OCI-LY1 (cell line): Measurements from ENCODE around the gene ODAD4.

Source experiments
- H2AFZ ChIP-seq: fragments of 200-600 bp; sonication (generic), shearing (Covaris generic); 2 replicates; pipeline ENCODE4 v1.6.0; 2014; ENCODE audit warnings: antibody characterized with exemption, mild to moderate bottlenecking, low read length
- H3F3A ChIP-seq: fragments of 200-600 bp; sonication (generic), shearing (Covaris generic); 2 replicates; pipeline ENCODE4 v1.6.0; 2014; ENCODE audit warnings: mild to moderate bottlenecking, antibody characterized with exemption, low read length, moderate library complexity; ENCODE audit not compliant: insufficient read depth
- H3K27ac ChIP-seq: fragments of 200-600 bp; sonication (generic); 2 replicates; pipeline ENCODE4 v1.5.1; 2014; ENCODE audit warnings: low read length, mixed run types, mild to moderate bottlenecking, low read depth; ENCODE audit not compliant: poor library complexity, severe bottlenecking
- H3K27me3 ChIP-seq: fragments of 200-600 bp; sonication (generic); 2 replicates; pipeline ENCODE4 v1.6.0; 2014; ENCODE audit warnings: antibody characterized with exemption, mild to moderate bottlenecking, low read length, moderate library complexity; ENCODE audit not compliant: insufficient read depth
- H3K36me3 ChIP-seq: fragments of 200-600 bp; sonication (generic); 2 replicates; pipeline ENCODE4 v1.6.1; 2014; ENCODE audit warnings: mild to moderate bottlenecking, antibody characterized with exemption, low read length, moderate library complexity, mixed read lengths; ENCODE audit not compliant: insufficient read depth
- H3K4me1 ChIP-seq: fragments of 200-600 bp; sonication (generic); 2 replicates; pipeline ENCODE4 v1.5.1; 2014; ENCODE audit warnings: mild to moderate bottlenecking, low read length, moderate library complexity; ENCODE audit not compliant: insufficient read depth, severe bottlenecking
- H3K4me2 ChIP-seq: fragments of 200-600 bp; sonication (generic), shearing (Covaris generic); 2 replicates; pipeline ENCODE4 v1.6.1; 2014; ENCODE audit warnings: low read length
- H3K4me3 ChIP-seq: fragments of 200-600 bp; sonication (generic); 2 replicates; pipeline ENCODE4 v1.5.1; 2014; ENCODE audit warnings: low read length, low read depth, mild to moderate bottlenecking, mixed read lengths; ENCODE audit not compliant: poor library complexity, severe bottlenecking
- H3K79me2 ChIP-seq: fragments of 200-600 bp; shearing (Covaris generic); 2 replicates; pipeline ENCODE4 v1.6.1; 2016; ENCODE audit warnings: mixed run types, low read length, mixed read lengths; ENCODE audit not compliant: insufficient read depth
- H3K9ac ChIP-seq: fragments of 200-600 bp; sonication (generic), shearing (Covaris generic); 2 replicates; pipeline ENCODE4 v1.6.1; 2014; ENCODE audit warnings: mild to moderate bottlenecking, low read length, mixed read lengths
- H3K9me2 ChIP-seq: fragments of 200-600 bp; sonication (generic), shearing (Covaris generic); 2 replicates; pipeline ENCODE4 v1.6.1; 2014; ENCODE audit warnings: low read depth, mild to moderate bottlenecking, low read length, mixed read lengths
- H3K9me3 ChIP-seq: fragments of 200-600 bp; shearing (Covaris generic); 2 replicates; pipeline ENCODE4 v1.6.1; 2014; ENCODE audit warnings: low read length, mixed read lengths
- H4K20me1 ChIP-seq: fragments of 200-600 bp; sonication (generic), shearing (Covaris generic); 2 replicates; pipeline ENCODE4 v1.6.0; 2016; ENCODE audit warnings: mild to moderate bottlenecking, low read length; ENCODE audit not compliant: insufficient read depth
- EZH2 ChIP-seq: fragments of 200-600 bp; sonication (generic), shearing (Covaris generic); IDR thresholded peaks from 2 replicates; pipeline ENCODE4 v1.8.0; 2017; ENCODE audit warnings: borderline replicate concordance, mixed run types, mild to moderate bottlenecking, antibody characterized with exemption, low read length, moderate library complexity, mixed read lengths
- TF ChIP-seq, protein P1 (sequence below): fragments of 200-600 bp; sonication (generic), shearing (Covaris generic); IDR thresholded peaks from 2 replicates; pipeline ENCODE4 v1.5.1; 2017; ENCODE audit warnings: mild to moderate bottlenecking, antibody characterized with exemption, low read length, moderate library complexity, mixed read lengths

Gene ODAD4

DNA sequence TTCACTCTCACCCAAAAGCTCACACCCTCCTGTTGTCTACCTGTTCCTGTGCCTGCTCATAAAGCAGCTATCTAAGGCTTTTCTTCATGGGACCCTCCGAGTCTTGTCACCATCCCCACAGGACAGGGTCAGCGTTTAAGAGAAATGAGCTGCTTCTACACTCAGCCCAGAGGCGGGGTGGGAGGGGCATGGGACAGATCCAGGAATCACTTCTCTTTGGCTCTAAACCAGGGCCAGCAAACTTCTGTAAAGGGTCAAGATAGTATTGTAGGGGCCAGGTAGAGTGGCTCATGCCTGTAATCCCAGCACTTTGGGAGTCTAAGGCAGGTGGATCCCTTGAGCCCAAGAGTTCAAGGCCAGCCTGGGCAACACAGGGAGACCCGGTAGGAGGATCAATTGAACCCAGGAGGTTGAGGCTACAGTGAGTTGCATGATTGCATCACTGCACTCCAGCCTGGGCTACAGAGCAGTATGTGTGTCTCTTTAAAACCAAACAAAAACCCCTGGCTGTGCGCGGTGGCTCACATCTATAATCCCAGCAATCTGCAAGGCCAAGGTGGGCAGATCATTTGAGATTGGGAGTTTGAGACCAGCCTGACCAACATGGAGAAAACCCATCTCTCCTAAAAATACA lies 42.0 kb upstream of the ODAD4 start:
- H3K36me3 ChIP-seq = peaks cover 94% of the 10 kb centered on the region
- H3K27ac ChIP-seq = no peak overlapping the region
- H3K4me2 ChIP-seq = no peak overlapping the region
- no peaks in the 10 kb centered on the region for H4K20me1 ChIP-seq
- H3K4me3 ChIP-seq = no peak overlapping the region
- no peaks in the 10 kb centered on the region for H3K4me1 ChIP-seq
- H3K9me2 ChIP-seq = no peaks in the 10 kb centered on the region
- H3K9me3 ChIP-seq = no peaks in the 10 kb centered on the region
- no peak for TF ChIP-seq EZH2
- TF ChIP-seq, protein P1, sequence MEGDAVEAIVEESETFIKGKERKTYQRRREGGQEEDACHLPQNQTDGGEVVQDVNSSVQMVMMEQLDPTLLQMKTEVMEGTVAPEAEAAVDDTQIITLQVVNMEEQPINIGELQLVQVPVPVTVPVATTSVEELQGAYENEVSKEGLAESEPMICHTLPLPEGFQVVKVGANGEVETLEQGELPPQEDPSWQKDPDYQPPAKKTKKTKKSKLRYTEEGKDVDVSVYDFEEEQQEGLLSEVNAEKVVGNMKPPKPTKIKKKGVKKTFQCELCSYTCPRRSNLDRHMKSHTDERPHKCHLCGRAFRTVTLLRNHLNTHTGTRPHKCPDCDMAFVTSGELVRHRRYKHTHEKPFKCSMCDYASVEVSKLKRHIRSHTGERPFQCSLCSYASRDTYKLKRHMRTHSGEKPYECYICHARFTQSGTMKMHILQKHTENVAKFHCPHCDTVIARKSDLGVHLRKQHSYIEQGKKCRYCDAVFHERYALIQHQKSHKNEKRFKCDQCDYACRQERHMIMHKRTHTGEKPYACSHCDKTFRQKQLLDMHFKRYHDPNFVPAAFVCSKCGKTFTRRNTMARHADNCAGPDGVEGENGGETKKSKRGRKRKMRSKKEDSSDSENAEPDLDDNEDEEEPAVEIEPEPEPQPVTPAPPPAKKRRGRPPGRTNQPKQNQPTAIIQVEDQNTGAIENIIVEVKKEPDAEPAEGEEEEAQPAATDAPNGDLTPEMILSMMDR = no peak
- H2AFZ ChIP-seq = no peak overlapping the region
- no peaks in the 10 kb centered on the region for H3F3A ChIP-seq
- no peaks in the 10 kb centered on the region for H3K27me3 ChIP-seq
- no peak overlapping the region for H3K9ac ChIP-seq
- H3K79me2 ChIP-seq = no peaks in the 10 kb centered on the region

GRCh38 chr17:41891135-41892020 lies 39.0 kb upstream of the ODAD4 start:
- Histone ChIP-seq H3K4me1 (no peaks in the 10 kb centered on the region), H3K4me2 (no peak overlapping the region), H3K79me2 (no peaks in the 10 kb centered on the region), H3K9ac (no peak overlapping the region), H3K27me3 (no peaks in the 10 kb centered on the region), H3K9me3 (no peaks in the 10 kb centered on the region), H2AFZ (no peak overlapping the region), H3K27ac (no peak overlapping the region), H4K20me1 (no peaks in the 10 kb centered on the region), H3K4me3 (no peak overlapping the region), H3K36me3 (peaks cover 94% of the 10 kb centered on the region), H3K9me2 (no peaks in the 10 kb centered on the region), H3F3A (no peaks in the 10 kb centered on the region)
- TF ChIP-seq, protein P1 = no peak
- TF ChIP-seq EZH2 = no peak

DNA sequence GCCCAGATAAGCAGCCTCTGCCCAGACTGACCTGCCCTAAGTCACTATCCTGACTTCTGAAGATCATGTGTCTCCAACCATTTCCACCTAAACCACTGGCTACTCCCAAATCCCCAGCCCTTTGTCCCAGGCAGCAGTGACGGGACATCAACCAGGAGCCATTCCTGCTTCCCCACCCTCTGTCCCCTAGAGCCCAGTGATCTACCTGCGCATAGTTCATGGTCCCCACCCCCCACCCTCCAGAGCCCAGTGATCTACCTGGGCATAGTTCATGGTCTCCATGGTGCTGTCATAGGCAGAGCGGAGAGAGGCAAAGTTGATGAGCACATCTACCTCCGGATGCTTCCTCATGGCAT lies 38.4 kb upstream of the ODAD4 start:
- Histone ChIP-seq H3K4me1 (no peaks in the 10 kb centered on the region), H3K27me3 (no peaks in the 10 kb centered on the region), H3F3A (no peaks in the 10 kb centered on the region), H4K20me1 (no peaks in the 10 kb centered on the region), H3K4me2 (no peak overlapping the region), H3K36me3 (peaks cover 94% of the 10 kb centered on the region), H3K9me3 (no peaks in the 10 kb centered on the region), H3K79me2 (no peaks in the 10 kb centered on the region), H2AFZ (no peak overlapping the region), H3K27ac (no peak overlapping the region), H3K9me2 (no peaks in the 10 kb centered on the region), H3K4me3 (no peak overlapping the region), H3K9ac (no peak overlapping the region)
- no peak for TF ChIP-seq EZH2
- TF ChIP-seq, protein P1 = no peak
